ENCODE data around the gene RSPO3.
"Not testable (repeated sequence)": the region's sequence is repeated elsewhere in the genome, so short reads cannot be mapped to it uniquely, and the experiment has no call there.

RSPO3 gene

DNA sequence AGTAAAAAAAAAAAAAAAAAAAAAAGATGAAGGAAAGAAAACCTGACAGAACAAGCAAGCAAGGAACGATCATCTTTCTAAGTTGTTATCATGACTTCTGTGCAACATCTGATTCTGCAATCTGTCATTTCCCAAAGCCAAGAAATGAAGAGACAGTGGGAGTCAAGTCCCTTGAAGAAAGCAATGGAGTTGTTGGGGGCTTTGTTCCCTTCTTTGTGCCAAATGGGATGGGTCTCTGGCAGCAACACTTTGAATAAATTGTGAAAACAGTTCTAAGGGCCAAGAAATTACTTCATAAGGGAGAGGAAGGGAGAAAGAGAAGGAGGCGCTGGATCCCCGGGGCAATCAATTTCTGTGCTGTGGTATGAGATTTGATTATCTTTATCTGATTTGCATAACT lies 33.3 kb upstream of the RSPO3 start:
- H3K4me3 ChIP-seq (ENCODE audit: low read depth in 1 of 2, low read length in 1 of 2), result no peak overlapping the region

DNA sequence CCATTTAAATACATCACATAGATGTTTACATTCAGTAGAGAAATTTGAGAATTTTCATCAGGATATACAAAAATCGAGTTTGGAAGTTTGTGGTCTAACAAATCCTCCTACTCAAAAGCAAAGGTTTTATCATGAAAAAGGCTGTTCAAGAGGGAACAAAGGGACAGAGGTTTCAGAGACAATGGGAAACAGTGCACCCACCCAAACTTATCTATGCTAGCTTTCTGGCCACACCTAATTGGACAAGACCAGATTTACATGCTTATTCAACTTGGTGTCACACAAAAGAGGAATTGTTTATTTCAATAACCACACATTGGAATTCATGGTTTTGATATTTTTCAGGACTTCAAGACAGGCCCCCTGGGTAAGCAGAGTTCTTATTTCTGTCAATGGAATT lies 28.4 kb upstream of the RSPO3 start:
- Histone ChIP-seq H3K27ac (no peak overlapping the region), H3K9me3 (no peaks in the 10 kb centered on the region), H3K4me3 (ENCODE audit: low read depth in 1 of 2, low read length in 1 of 2) (no peak overlapping the region), H3K27me3 (peaks cover 15% of the 10 kb centered on the region), H3K36me3 (no peaks in the 10 kb centered on the region), H3K4me1 (ENCODE audit: control insufficient read depth in 1 of 2, insufficient read depth in 1 of 2, low read depth in 1 of 2, low read length in 1 of 2) (peaks cover 4 to 5% of the 10 kb centered on the region in 2 experiments)
- TF ChIP-seq, protein P1, sequence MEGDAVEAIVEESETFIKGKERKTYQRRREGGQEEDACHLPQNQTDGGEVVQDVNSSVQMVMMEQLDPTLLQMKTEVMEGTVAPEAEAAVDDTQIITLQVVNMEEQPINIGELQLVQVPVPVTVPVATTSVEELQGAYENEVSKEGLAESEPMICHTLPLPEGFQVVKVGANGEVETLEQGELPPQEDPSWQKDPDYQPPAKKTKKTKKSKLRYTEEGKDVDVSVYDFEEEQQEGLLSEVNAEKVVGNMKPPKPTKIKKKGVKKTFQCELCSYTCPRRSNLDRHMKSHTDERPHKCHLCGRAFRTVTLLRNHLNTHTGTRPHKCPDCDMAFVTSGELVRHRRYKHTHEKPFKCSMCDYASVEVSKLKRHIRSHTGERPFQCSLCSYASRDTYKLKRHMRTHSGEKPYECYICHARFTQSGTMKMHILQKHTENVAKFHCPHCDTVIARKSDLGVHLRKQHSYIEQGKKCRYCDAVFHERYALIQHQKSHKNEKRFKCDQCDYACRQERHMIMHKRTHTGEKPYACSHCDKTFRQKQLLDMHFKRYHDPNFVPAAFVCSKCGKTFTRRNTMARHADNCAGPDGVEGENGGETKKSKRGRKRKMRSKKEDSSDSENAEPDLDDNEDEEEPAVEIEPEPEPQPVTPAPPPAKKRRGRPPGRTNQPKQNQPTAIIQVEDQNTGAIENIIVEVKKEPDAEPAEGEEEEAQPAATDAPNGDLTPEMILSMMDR (IDR thresholded peaks at IDR 0.05), result no peak

More for the DNA sequence above, 33.3 kb upstream of the RSPO3 start:
- H3K9me3 ChIP-seq, result no peaks in the 10 kb centered on the region
- H3K27ac ChIP-seq, result no peak overlapping the region
- H3K4me1 ChIP-seq (ENCODE audit: control insufficient read depth in 1 of 2, insufficient read depth in 1 of 2, low read depth in 1 of 2, low read length in 1 of 2), result peaks cover 4 to 5% of the 10 kb centered on the region in 2 experiments
- H3K36me3 ChIP-seq, result no peaks in the 10 kb centered on the region
- H3K27me3 ChIP-seq, result peaks cover 3% of the 10 kb centered on the region
- TF ChIP-seq, protein P1 (IDR thresholded peaks at IDR 0.05), result no peak

DNA sequence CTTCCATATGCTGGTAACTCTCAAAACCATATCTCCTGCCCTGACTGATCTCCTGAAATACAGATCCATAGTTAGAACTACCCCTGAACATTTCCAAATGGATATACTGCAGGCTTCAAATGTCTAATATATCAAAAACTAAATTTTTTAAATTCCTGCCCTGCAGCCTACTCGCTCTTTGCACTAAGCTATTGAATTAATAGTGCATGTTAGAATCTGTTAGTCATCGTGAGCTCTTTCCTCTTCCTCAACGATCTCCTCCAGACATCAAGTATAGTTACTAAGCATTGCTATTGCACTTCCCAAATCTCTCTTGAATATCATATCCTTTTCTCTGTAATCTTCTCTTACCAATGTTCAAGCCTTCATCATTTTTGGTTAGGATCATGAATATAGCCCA lies 26.0 kb upstream of the RSPO3 start:
- H3K4me3 ChIP-seq (ENCODE audit: low read depth in 1 of 2, low read length in 1 of 2), result no peak overlapping the region
- TF ChIP-seq, protein P1 (IDR thresholded peaks at IDR 0.05), result no peak
- no peaks in the 10 kb centered on the region for H3K4me1 ChIP-seq (ENCODE audit: control insufficient read depth in 1 of 2, insufficient read depth in 1 of 2, low read depth in 1 of 2, low read length in 1 of 2)
- no peaks in the 10 kb centered on the region for H3K36me3 ChIP-seq
- H3K27me3 ChIP-seq, result peaks cover 26% of the 10 kb centered on the region
- no peak overlapping the region for H3K27ac ChIP-seq
- no peaks in the 10 kb centered on the region for H3K9me3 ChIP-seq

DNA sequence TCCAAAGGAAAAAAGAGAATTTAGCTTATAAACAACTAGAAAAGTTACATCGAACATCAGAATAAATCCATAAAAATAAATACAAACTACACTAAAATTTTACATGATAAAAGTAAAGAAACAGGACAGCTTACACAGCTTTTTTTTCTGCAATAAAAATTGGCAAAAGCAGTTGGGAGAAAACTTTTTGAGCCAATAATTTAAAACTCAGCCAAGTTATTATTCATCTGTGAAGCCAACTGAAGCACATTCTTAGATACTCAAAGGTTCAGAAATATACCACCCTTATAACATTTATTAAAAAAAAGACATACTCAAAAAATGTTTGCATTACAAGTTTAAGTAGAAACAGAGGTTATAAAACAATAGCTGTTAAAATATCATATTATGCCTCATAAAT lies 23.7 kb upstream of the RSPO3 start:
- Histone ChIP-seq H3K4me1 (ENCODE audit: control insufficient read depth in 1 of 2, insufficient read depth in 1 of 2, low read depth in 1 of 2, low read length in 1 of 2) (no peaks in the 10 kb centered on the region), H3K4me3 (ENCODE audit: low read depth in 1 of 2, low read length in 1 of 2) (no peak overlapping the region), H3K36me3 (no peaks in the 10 kb centered on the region), H3K27ac (no peak overlapping the region), H3K9me3 (no peaks in the 10 kb centered on the region), H3K27me3 (peaks cover 38% of the 10 kb centered on the region)
- TF ChIP-seq, protein P1 (IDR thresholded peaks at IDR 0.05), result no peak

DNA sequence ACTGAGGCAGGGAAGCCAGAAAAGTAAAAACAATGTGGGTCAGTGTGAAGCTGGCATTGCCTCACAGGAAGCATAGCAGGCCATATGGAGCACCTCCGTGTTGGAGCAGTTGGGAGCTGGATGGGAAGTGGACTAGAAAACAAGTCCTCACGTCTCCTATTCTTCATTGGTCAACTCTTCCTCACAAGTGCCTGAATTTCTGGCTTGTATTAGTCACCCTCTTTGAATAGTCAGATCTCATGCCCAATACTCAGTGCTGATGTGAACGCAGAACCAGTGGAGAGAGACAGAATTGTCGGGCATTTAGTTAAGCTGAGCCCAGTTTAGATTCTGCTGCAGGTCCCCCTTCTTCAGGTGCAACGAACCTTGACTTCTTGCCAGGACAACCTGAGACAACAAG lies 22.3 kb upstream of the RSPO3 start:
- Histone ChIP-seq H3K27ac (no peak overlapping the region), H3K4me1 (ENCODE audit: control insufficient read depth in 1 of 2, insufficient read depth in 1 of 2, low read depth in 1 of 2, low read length in 1 of 2) (no peaks in the 10 kb centered on the region)

DNA sequence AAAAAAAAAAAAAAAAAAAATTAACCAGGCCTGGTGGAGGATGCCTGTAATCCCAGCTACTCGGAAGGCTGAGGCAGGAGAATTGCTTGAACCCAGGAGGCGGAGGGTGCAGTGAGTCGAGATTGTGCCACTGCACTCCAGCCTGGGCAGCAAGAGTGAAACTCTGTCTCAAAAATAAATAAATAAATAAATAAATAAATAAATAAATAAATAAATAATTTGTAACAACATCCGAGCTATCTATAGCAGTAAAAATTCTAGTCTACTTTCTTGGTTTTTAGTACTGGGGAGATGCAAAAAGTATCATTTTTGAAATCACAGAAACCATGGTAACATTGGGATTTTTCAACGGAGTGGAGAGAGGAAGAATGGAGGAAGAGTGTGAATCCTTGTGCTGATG lies 21.0 kb upstream of the RSPO3 start:
- not testable (repeated sequence) for H3K9me3 ChIP-seq; H3K27ac ChIP-seq; H3K4me1 ChIP-seq (ENCODE audit: control insufficient read depth in 1 of 2, insufficient read depth in 1 of 2, low read depth in 1 of 2, low read length in 1 of 2); H3K36me3 ChIP-seq; H3K4me3 ChIP-seq (ENCODE audit: low read depth in 1 of 2, low read length in 1 of 2)
- peaks cover 30% of the 10 kb centered on the region for H3K27me3 ChIP-seq

More for the DNA sequence above, 22.3 kb upstream of the RSPO3 start:
- H3K4me3 ChIP-seq (ENCODE audit: low read depth in 1 of 2, low read length in 1 of 2), result no peak overlapping the region
- H3K27me3 ChIP-seq, result peaks cover 37% of the 10 kb centered on the region
- no peaks in the 10 kb centered on the region for H3K36me3 ChIP-seq
- TF ChIP-seq, protein P1 (IDR thresholded peaks at IDR 0.05), result no peak
- no peaks in the 10 kb centered on the region for H3K9me3 ChIP-seq

All from neutrophil (primary cell).